Measurements from ENCODE around the gene JPH2.

DNA sequence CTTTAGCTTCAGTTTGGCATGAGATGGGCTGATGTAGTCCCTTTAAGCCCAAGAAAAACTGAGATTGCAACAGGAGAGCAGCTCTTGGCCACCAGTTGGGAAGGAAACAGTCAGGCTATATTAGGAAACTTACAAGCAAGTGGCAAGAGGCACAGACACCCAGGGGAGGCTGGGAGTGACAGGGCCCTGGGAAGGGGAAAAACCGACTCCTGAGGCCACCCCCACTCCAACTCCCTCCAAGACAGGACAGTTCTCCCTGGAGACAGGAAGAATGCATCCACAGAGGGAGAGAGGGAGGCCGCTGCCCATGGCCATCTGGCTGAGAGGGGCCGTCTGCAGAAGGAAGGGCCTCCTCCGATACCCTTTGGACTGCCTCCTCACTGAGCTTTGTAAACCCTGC lies 20.5 kb downstream of the JPH2 start:
- TF ChIP-seq CTCF (IDR thresholded peaks at IDR 0.05) (no peak), ZFX (IDR thresholded peaks at IDR 0.05; ENCODE audit: borderline replicate concordance) (no peak)

All from 22Rv1 (cell line).